ENCODE results near the gene TKFC.

Gene TKFC

GRCh38 chr11:61345954-61346843 is 13.2 kb downstream of the TKFC start:
- DNase-seq, result no peak

GRCh38 chr11:61347916-61348461 is 15.0 kb downstream of the TKFC start:
- no peak for DNase-seq

GRCh38 chr11:61349189-61349751 is 16.2 kb downstream of the TKFC start:
- no peak for DNase-seq

GRCh38 chr11:61349916-61350315 is 16.9 kb downstream of the TKFC start:
- DNase-seq, result no peak

GRCh38 chr11:61350336-61350735 is 17.3 kb downstream of the TKFC start:
- no peak for DNase-seq

- no peak for DNase-seq
Measured at GRCh38 chr11:61350803-61351202, 17.8 kb downstream of the TKFC start.

- no peak for DNase-seq
Measured at GRCh38 chr11:61352038-61352437, 19.0 kb downstream of the TKFC start.

GRCh38 chr11:61353131-61354067 is 20.4 kb downstream of the TKFC start:
- no peak for DNase-seq

- DNase-seq, result no peak
Measured at GRCh38 chr11:61354208-61354607, 21.2 kb downstream of the TKFC start.

- DNase-seq, result no peak
Measured at GRCh38 chr11:61356706-61357105, 23.7 kb downstream of the TKFC start.

- DNase-seq, result no peak
Measured at GRCh38 chr11:61357233-61357893, 24.3 kb downstream of the TKFC start.

- no peak for DNase-seq
Measured at GRCh38 chr11:61357894-61358239, 24.8 kb downstream of the TKFC start.

GRCh38 chr11:61358566-61358965 is 25.5 kb downstream of the TKFC start:
- no peak for DNase-seq

GRCh38 chr11:61359516-61359915 is 26.5 kb downstream of the TKFC start:
- no peak for DNase-seq

GRCh38 chr11:61361237-61361740 is 28.3 kb downstream of the TKFC start:
- DNase-seq, result no peak

GRCh38 chr11:61361741-61362541 is 28.9 kb downstream of the TKFC start, which contains the start of the genes CYB561A3 and TMEM138:
TSS of gene CYB561A3 (minus strand) at chr11:61361882. CDS start at chr11:61356713, 5,169 bp downstream.
TSS of gene TMEM138 (plus strand) at chr11:61362374. CDS start at chr11:61364391, 2,017 bp downstream.
- peak; percentile 71 for DNase-seq

GRCh38 chr11:61362542-61362875 is 29.5 kb downstream of the TKFC start:
- DNase-seq, result no peak

GRCh38 chr11:61364012-61364675 is 31.1 kb downstream of the TKFC start:
- DNase-seq, result no peak

- no peak for DNase-seq
Measured at GRCh38 chr11:61367406-61367805, 34.4 kb downstream of the TKFC start.

GRCh38 chr11:61368646-61369045 is 35.6 kb downstream of the TKFC start:
- DNase-seq, result no peak
